Activated naive CD8-positive, alpha-beta T cell treated with anti-CD3 and anti-CD28 coated beads, Interleukin-2, amount 10 ng/mL, durations not matched to agents 7 days and 5 days (primary cell): ENCODE measurements around the gene DNAJC16. TPM values are rescaled to one million over a fixed set of nuclear protein-coding genes. Genes with fewer than 3 reads are reported as not detected.
"Not testable (repeated sequence)": the region's sequence is repeated elsewhere in the genome, so short reads cannot be mapped to it uniquely, and the experiment has no call there.

Experiments
- ATAC-seq: fragments of 150-1000 bp; cut with Tn5 transposase; one replicate; pipeline ENCODE4 v1.10.0; 2021; ENCODE audit warnings: low read depth, moderate library complexity
- POLR2A ChIA-PET: fragments of 350-600 bp; sonication (Branson Sonifier 250); formaldehyde crosslinking; loops from one replicate; lab custom pipeline; 2021; ENCODE audit warnings: antibody characterized with exemption; lab: Charles Lee
- DNase-seq: peaks from one replicate; pipeline ENCODE4 v3.0.0; 2021
- H3K27ac Mint-ChIP-seq: one replicate; pipeline ENCODE4 v1.8.0; 2022; ENCODE audit warnings: mild to moderate bottlenecking, mixed read lengths
- H3K27me3 Mint-ChIP-seq: one replicate; pipeline ENCODE4 v1.8.0; 2022; ENCODE audit warnings: mild to moderate bottlenecking, moderate library complexity, mixed read lengths
- H3K36me3 Mint-ChIP-seq: one replicate; pipeline ENCODE4 v1.8.0; 2021; ENCODE audit warnings: mild to moderate bottlenecking, mixed read lengths
- H3K4me1 Mint-ChIP-seq: one replicate; pipeline ENCODE4 v1.8.0; 2021; ENCODE audit warnings: mixed read lengths
- H3K4me3 Mint-ChIP-seq: one replicate; pipeline ENCODE4 v1.8.0; 2022; ENCODE audit warnings: mild to moderate bottlenecking, moderate library complexity, mixed read lengths
- H3K9me3 Mint-ChIP-seq: one replicate; pipeline ENCODE4 v1.8.0; 2021; ENCODE audit warnings: mixed read lengths
- total RNA-seq, 2 experiments: library from RNA; stranded (reverse); gene quantifications; one replicate each; pipeline ENCODE4 v1.2.3, GENCODE V29; 2021

Gene DNAJC16
- total RNA-seq, 2 experiments from 2014 or later: 15.7 to 18.9 TPM

- no peak overlapping the region for H3K4me3 Mint-ChIP-seq
- H3K36me3 Mint-ChIP-seq: peaks cover 27% of the 10 kb centered on the region
- H3K27me3 Mint-ChIP-seq: no peaks in the 10 kb centered on the region
- H3K27ac Mint-ChIP-seq: peak overlapping the region; percentile 52
- POLR2A ChIA-PET: interaction anchor here (0.6 kb wide), 1 partner anchor 13 kb away, joined by 3 read pairs; the partner anchor contains the start of gene DNAJC16
- no peak for DNase-seq
- H3K9me3 Mint-ChIP-seq: no peaks in the 10 kb centered on the region
- peaks cover 12% of the 10 kb centered on the region for H3K4me1 Mint-ChIP-seq
- no peak for ATAC-seq
Measured at GRCh38 chr1:15513919-15514318, 12.7 kb upstream of the DNAJC16 start.

- H3K9me3 Mint-ChIP-seq, H3K27me3 Mint-ChIP-seq, DNase-seq, POLR2A ChIA-PET, H3K4me3 Mint-ChIP-seq, ATAC-seq: not testable (repeated sequence)
- Mint-ChIP-seq H3K27ac (peak overlapping the region; percentile 52), H3K36me3 (peaks cover 29% of the 10 kb centered on the region), H3K4me1 (peaks cover 12% of the 10 kb centered on the region)
Measured at GRCh38 chr1:15514557-15514956, 12.1 kb upstream of the DNAJC16 start.

GRCh38 chr1:15515022-15515663, 11.5 kb upstream of the DNAJC16 start:
- ATAC-seq: no peak
- no peak for DNase-seq
- H3K36me3 Mint-ChIP-seq: peaks cover 29% of the 10 kb centered on the region
- H3K9me3 Mint-ChIP-seq: no peaks in the 10 kb centered on the region
- peak overlapping the region; percentile 69 for H3K27ac Mint-ChIP-seq
- H3K4me3 Mint-ChIP-seq: peak overlapping the region; percentile 39
- H3K27me3 Mint-ChIP-seq: no peaks in the 10 kb centered on the region
- POLR2A ChIA-PET: no interaction called here
- H3K4me1 Mint-ChIP-seq: peaks cover 12% of the 10 kb centered on the region

- Mint-ChIP-seq H3K4me1 (peaks cover 25% of the 10 kb centered on the region), H3K4me3 (no peak overlapping the region), H3K27ac (no peak overlapping the region), H3K36me3 (peaks cover 23% of the 10 kb centered on the region), H3K9me3 (no peaks in the 10 kb centered on the region), H3K27me3 (no peaks in the 10 kb centered on the region)
- ATAC-seq (no peak), DNase-seq (no peak)
- POLR2A ChIA-PET: no interaction called here
Measured at GRCh38 chr1:15519625-15520024, 7.0 kb upstream of the DNAJC16 start.

GRCh38 chr1:15521206-15521906, 5.3 kb upstream of the DNAJC16 start:
- not testable (repeated sequence) for DNase-seq, ATAC-seq, H3K27me3 Mint-ChIP-seq, H3K9me3 Mint-ChIP-seq, H3K27ac Mint-ChIP-seq, H3K4me3 Mint-ChIP-seq
- Mint-ChIP-seq H3K4me1 (peaks cover 26% of the 10 kb centered on the region), H3K36me3 (peaks cover 13% of the 10 kb centered on the region)
- POLR2A ChIA-PET: interaction anchor here (0.6 kb wide), 1 partner anchor 33 kb away, joined by 3 read pairs; no protein-coding TSS in a partner anchor

- no peak overlapping the region for H3K27ac Mint-ChIP-seq
Measured at GRCh38 chr1:15522551-15522950, 4.1 kb upstream of the DNAJC16 start.

GRCh38 chr1:15523104-15524020, 3.3 kb upstream of the DNAJC16 start:
- H3K27ac Mint-ChIP-seq: peak overlapping the region; percentile 100
- POLR2A ChIA-PET: no interaction called here
- H3K9me3 Mint-ChIP-seq: no peaks in the 10 kb centered on the region
- H3K36me3 Mint-ChIP-seq: peaks cover 3% of the 10 kb centered on the region
- no peaks in the 10 kb centered on the region for H3K27me3 Mint-ChIP-seq
- no peak for ATAC-seq
- DNase-seq: no peak
- peak overlapping the region; percentile 93 for H3K4me3 Mint-ChIP-seq
- H3K4me1 Mint-ChIP-seq: peaks cover 35% of the 10 kb centered on the region

More at GRCh38 chr1:15522551-15522950, 4.1 kb upstream of the DNAJC16 start:
- no peak for ATAC-seq
- Mint-ChIP-seq H3K9me3 (no peaks in the 10 kb centered on the region), H3K36me3 (peaks cover 3% of the 10 kb centered on the region), H3K4me1 (peaks cover 31% of the 10 kb centered on the region), H3K27me3 (no peaks in the 10 kb centered on the region), H3K4me3 (no peak overlapping the region)
- POLR2A ChIA-PET: no interaction called here
- no peak for DNase-seq

GRCh38 chr1:15524021-15524282, 2.7 kb upstream of the DNAJC16 start, which contains the start of gene CASP9:
Gene CASP9 (minus strand): TSS chr1:15524215. CDS start chr1:15524200, 15 bp downstream.
- DNase-seq (no peak), ATAC-seq (no peak)
- Mint-ChIP-seq H3K4me3 (peak within 1 kb of the TSS; percentile 93), H3K27ac (peak within 1 kb of the TSS; percentile 100), H3K36me3 (peaks cover 3% of the 10 kb centered on the region), H3K4me1 (peaks cover 37% of the 10 kb centered on the region), H3K9me3 (no peaks in the 10 kb centered on the region), H3K27me3 (no peaks in the 10 kb centered on the region)
- POLR2A ChIA-PET: no interaction called here

GRCh38 chr1:15524283-15525049, 2.2 kb upstream of the DNAJC16 start:
- no peaks in the 10 kb centered on the region for H3K27me3 Mint-ChIP-seq
- H3K4me1 Mint-ChIP-seq: peaks cover 37% of the 10 kb centered on the region
- no peaks in the 10 kb centered on the region for H3K9me3 Mint-ChIP-seq
- H3K4me3 Mint-ChIP-seq: peak overlapping the region; percentile 93
- no peaks in the 10 kb centered on the region for H3K36me3 Mint-ChIP-seq
- POLR2A ChIA-PET: interaction anchor here (3.2 kb wide), 1 partner anchor 55 kb away, joined by 13 read pairs; no protein-coding TSS in a partner anchor
- ATAC-seq (peak; percentile 47), DNase-seq (peak; percentile 99)
- peak overlapping the region; percentile 100 for H3K27ac Mint-ChIP-seq

GRCh38 chr1:15525050-15526020, 1.3 kb upstream of the DNAJC16 start:
- Mint-ChIP-seq H3K27me3 (no peaks in the 10 kb centered on the region), H3K36me3 (no peaks in the 10 kb centered on the region), H3K4me3 (peak overlapping the region; percentile 93), H3K27ac (peak overlapping the region; percentile 100), H3K4me1 (peaks cover 37% of the 10 kb centered on the region), H3K9me3 (no peaks in the 10 kb centered on the region)
- POLR2A ChIA-PET: interaction anchor here (1.3 to 3.2 kb wide), 2 partner anchors 54 to 59 kb away, joined by 3 to 13 read pairs; no protein-coding TSS in a partner anchor
- no peak for DNase-seq
- peak; percentile 51 for ATAC-seq

- POLR2A ChIA-PET: interaction anchor here (0.9 to 3.2 kb wide), 3 partner anchors 13 to 58 kb away, joined by 3 to 13 read pairs (median 3); no protein-coding TSS in a partner anchor
- no peaks in the 10 kb centered on the region for H3K27me3 Mint-ChIP-seq
- ATAC-seq (no peak), DNase-seq (no peak)
- H3K27ac Mint-ChIP-seq: peak overlapping the region; percentile 100
- H3K4me3 Mint-ChIP-seq: peak overlapping the region; percentile 93
- no peaks in the 10 kb centered on the region for H3K36me3 Mint-ChIP-seq
- no peaks in the 10 kb centered on the region for H3K9me3 Mint-ChIP-seq
- H3K4me1 Mint-ChIP-seq: peaks cover 39% of the 10 kb centered on the region
Measured at GRCh38 chr1:15526021-15526489, 593 bp upstream of the DNAJC16 start.
